Pancreas (tissue), 10 donors: ENCODE measurements around the gene RALGDS. TPM values are rescaled to one million over a fixed set of nuclear protein-coding genes. Genes with fewer than 3 reads are reported as not detected.

ENCODE experiments used
- ATAC-seq, 4 donors: fragments of 200-7000 bp; cut with Tn5 transposase; one replicate each; pipeline versions ENCODE4 v1.8.0 to v1.9.1; 2020; ENCODE audit warnings: mild to moderate bottlenecking in 4 of 4, moderate library complexity in 4 of 4
- DNase-seq, 6 donors: peaks; one replicate each; pipeline ENCODE4 v3.0.0-alpha.2; 2020
- FAIRE-seq: peaks from 2 replicates; lab custom pipeline; 2012; peaks lifted over from hg19 to GRCh38; lab: Jason Lieb, UNC
- H3K27ac ChIP-seq, 4 donors: fragments of 200-600 bp; sonication (generic); 1 replicate in 3 of 4; 2 replicates in 1 of 4; pipeline versions ENCODE4 v1.5.0 to v1.8.0; 2020
- H3K27me3 ChIP-seq, 4 donors: fragments of 200-600 bp; one replicate each; pipeline ENCODE4 v1.8.0; 2021
- H3K36me3 ChIP-seq, 3 donors: fragments of 200-600 bp; sonication (generic) in 1 of 3; one replicate each; pipeline versions ENCODE4 v1.5.0 to v1.8.0; 2020 to 2021
- H3K4me1 ChIP-seq, 3 donors: fragments of 200-600 bp; one replicate each; pipeline ENCODE4 v1.8.0; 2021
- H3K4me3 ChIP-seq, 4 donors: fragments of 200-600 bp; sonication (generic) in 2 of 4; one replicate each; pipeline versions ENCODE4 v1.5.0 to v1.8.0; 2020 to 2021
- H3K9me3 ChIP-seq, 4 donors: fragments of 200-600 bp; one replicate each; pipeline ENCODE4 v1.8.0; 2021
- WGBS, 2 donors: extraction: QIAGEN DNeasy Blood & Tissue Kit; methylation state at CpG; one replicate each; pipeline ENCODE4 v1.1.7; 2013; 5-methylcytosine and 5-hydroxymethylcytosine counted together
- intact Hi-C, 3 donors: fragments of 100-400 bp; cut with DNase I; formaldehyde crosslinking; loops; one replicate each; pipeline versions ENCODE4 v1.11.1 to v1.14.2; 2022
- polyA plus RNA-seq, 2 donors: library from polyadenylated mRNA; stranded (reverse); fragments of 200-250 nt; gene quantifications; one replicate each; pipeline ENCODE4 v1.2.3, GENCODE V29; 2013
- total RNA-seq, 6 donors: library from RNA; stranded (reverse); fragmentation: NEBNext Ultra II Directional in 4 of 6; extraction: Animal tissue kit (Norgen Biotek cat#: 25700) in 4 of 6; gene quantifications; one replicate each; pipeline versions ENCODE4 v1.2.1 to v1.2.4, GENCODE V29; 2021 to 2023
- TF ChIP-seq, protein P1 (sequence below), 4 donors: fragments of 200-600 bp; sonication (generic) in 3 of 4; IDR thresholded peaks; one replicate each; pipeline versions ENCODE4 v1.5.0 to v1.8.0; 2021; ENCODE audit warnings: antibody characterized with exemption in 4 of 4
- donor health status: healthy with polysubstance abuse.
- donor health status: DM: no; HTN: no; CAD: no; lungs with moderate emphysema.
- donor health status: DM: no; HTN: no; CAD: no.
- donor health status: control.
- donor health status: control.
- donor health status: Bipolar disorder and iron deficiency.
- donor health status: DM: yes; HTN: yes; CAD: no.
- donor health status: DM: no; HTN: no; CAD: no.
- donor health status: DM: no; HTN: no; CAD: no.
- donor health status: DM: yes; HTN: yes; CAD: no.

RALGDS gene
- total and polyA plus RNA-seq, 8 donors: 16.1 to 69.7 (median 20.5) TPM

- intact Hi-C loops: no loop called here
- ATAC-seq (no peak), DNase-seq (no peak), FAIRE-seq (no peak)
- H3K9me3 ChIP-seq: no peaks in the 10 kb centered on the region
- H3K27ac ChIP-seq: no peak overlapping the region
- peaks cover 0 to 4% (median 3%) of the 10 kb centered on the region in 3 donors for H3K4me1 ChIP-seq
- no peak overlapping the region for H3K4me3 ChIP-seq
- TF ChIP-seq, protein P1, sequence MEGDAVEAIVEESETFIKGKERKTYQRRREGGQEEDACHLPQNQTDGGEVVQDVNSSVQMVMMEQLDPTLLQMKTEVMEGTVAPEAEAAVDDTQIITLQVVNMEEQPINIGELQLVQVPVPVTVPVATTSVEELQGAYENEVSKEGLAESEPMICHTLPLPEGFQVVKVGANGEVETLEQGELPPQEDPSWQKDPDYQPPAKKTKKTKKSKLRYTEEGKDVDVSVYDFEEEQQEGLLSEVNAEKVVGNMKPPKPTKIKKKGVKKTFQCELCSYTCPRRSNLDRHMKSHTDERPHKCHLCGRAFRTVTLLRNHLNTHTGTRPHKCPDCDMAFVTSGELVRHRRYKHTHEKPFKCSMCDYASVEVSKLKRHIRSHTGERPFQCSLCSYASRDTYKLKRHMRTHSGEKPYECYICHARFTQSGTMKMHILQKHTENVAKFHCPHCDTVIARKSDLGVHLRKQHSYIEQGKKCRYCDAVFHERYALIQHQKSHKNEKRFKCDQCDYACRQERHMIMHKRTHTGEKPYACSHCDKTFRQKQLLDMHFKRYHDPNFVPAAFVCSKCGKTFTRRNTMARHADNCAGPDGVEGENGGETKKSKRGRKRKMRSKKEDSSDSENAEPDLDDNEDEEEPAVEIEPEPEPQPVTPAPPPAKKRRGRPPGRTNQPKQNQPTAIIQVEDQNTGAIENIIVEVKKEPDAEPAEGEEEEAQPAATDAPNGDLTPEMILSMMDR (IDR thresholded peaks at IDR 0.05): no peak
- no peaks in the 10 kb centered on the region for H3K27me3 ChIP-seq
- WGBS, 2 donors: 76 to 94% methylated on average over 7 of the region's 7 CpGs
- no peaks in the 10 kb centered on the region for H3K36me3 ChIP-seq
These were observed 40.9 kb downstream of the RALGDS start for GRCh38 chr9:133080161-133080560.

DNA sequence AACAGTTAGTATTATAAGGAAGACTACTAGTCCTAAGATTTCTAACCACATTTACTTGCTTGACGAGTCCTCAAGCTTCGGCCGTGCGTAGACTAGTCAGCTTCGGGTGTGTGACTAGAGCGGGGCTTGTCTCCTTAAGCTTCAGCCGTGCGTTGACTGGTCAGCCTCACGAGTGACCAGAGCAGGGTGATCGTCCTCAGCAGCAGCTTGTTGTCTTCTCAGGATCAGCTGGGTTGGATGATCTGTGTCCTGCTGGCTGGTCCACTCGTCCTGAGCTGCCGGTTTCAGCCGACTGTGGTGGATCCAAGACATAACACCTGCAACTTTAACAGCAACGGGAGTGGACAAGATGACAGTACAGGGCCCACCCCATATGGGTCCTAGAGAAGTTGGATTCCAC, 42.6 kb downstream of the RALGDS start:
- 91 to 93% methylated on average over 14 of the region's 14 CpGs for WGBS, 2 donors
- intact Hi-C loops: no loop called here
- Histone ChIP-seq H3K9me3 (no peaks in the 10 kb centered on the region), H3K27ac (no peak overlapping the region), H3K4me1 (peaks cover 0 to 4% (median 3%) of the 10 kb centered on the region in 3 donors), H3K4me3 (no peak overlapping the region), H3K36me3 (no peaks in the 10 kb centered on the region), H3K27me3 (no peaks in the 10 kb centered on the region)
- TF ChIP-seq, protein P1 (IDR thresholded peaks at IDR 0.05): no peak
- ATAC-seq: no peak
- peak in 5 of 6 donors; percentile 5 to 47 (median 17) for DNase-seq
- FAIRE-seq: no peak

GRCh38 chr9:133076691-133077090, 44.3 kb downstream of the RALGDS start:
- H3K4me3 ChIP-seq: no peak overlapping the region
- H3K27ac ChIP-seq: no peak overlapping the region
- no peak for FAIRE-seq
- H3K4me1 ChIP-seq: peaks cover 0 to 3% (median under 1%) of the 10 kb centered on the region in 3 donors
- H3K36me3 ChIP-seq: no peaks in the 10 kb centered on the region
- ATAC-seq: no peak
- intact Hi-C loops: no loop called here
- no peaks in the 10 kb centered on the region for H3K9me3 ChIP-seq
- TF ChIP-seq, protein P1 (IDR thresholded peaks at IDR 0.05): no peak
- DNase-seq: peak in 1 of 6 donors; percentile 1
- no peaks in the 10 kb centered on the region for H3K27me3 ChIP-seq
- 86 to 96% methylated on average over 4 of the region's 4 CpGs for WGBS, 2 donors

DNA sequence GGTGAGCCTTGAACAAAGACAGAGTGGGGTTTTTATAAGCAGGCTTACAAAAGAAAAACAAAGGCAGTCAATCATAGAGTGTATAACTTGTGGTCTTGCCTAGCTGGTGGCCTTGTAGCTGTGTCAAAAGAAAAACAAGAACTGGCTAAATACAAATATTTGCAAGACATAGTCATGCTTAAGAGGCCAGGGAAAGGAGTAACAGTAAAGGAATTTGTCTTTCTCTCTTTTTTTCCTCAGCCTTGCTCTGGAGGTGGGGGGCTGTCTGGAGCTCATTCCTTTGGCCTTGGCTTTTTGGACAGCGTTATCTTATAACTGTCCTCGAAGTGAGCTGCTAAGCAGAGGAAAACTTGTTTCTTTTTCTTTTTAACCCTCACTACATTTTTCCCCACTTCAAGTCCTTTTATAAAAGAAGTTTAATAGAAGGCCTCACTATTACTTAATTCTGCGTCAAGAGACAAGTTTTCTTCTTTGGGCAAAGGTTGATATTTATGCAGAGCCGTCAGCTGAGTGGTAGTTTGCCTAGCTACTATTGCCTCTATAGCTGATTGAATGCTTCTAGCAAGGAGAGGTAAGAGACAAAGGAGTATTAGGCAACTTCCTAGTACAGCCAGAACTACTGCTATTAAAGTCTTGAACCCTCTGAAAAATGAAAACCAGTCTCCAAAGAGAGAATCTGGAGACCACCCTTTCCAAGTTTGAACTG, 45.0 kb downstream of the RALGDS start:
- H3K4me3 ChIP-seq: no peak overlapping the region
- H3K27ac ChIP-seq: no peak overlapping the region

More for the DNA sequence above, 45.0 kb downstream of the RALGDS start:
- 47 to 54% methylated on average over 4 of the region's 4 CpGs for WGBS, 2 donors
- DNase-seq (peak in 2 of 6 donors; percentile 3 to 10), FAIRE-seq (no peak), ATAC-seq (peak in 1 of 4 donors; percentile 2)
- TF ChIP-seq, protein P1 (IDR thresholded peaks at IDR 0.05): no peak
- intact Hi-C loops: no loop called here
- no peaks in the 10 kb centered on the region for H3K9me3 ChIP-seq
- H3K36me3 ChIP-seq: no peaks in the 10 kb centered on the region
- H3K4me1 ChIP-seq: peaks cover 0 to 3% (median 0%) of the 10 kb centered on the region in 3 donors
- no peaks in the 10 kb centered on the region for H3K27me3 ChIP-seq
